ENCODE data around the gene MBP.

Gene MBP

DNA sequence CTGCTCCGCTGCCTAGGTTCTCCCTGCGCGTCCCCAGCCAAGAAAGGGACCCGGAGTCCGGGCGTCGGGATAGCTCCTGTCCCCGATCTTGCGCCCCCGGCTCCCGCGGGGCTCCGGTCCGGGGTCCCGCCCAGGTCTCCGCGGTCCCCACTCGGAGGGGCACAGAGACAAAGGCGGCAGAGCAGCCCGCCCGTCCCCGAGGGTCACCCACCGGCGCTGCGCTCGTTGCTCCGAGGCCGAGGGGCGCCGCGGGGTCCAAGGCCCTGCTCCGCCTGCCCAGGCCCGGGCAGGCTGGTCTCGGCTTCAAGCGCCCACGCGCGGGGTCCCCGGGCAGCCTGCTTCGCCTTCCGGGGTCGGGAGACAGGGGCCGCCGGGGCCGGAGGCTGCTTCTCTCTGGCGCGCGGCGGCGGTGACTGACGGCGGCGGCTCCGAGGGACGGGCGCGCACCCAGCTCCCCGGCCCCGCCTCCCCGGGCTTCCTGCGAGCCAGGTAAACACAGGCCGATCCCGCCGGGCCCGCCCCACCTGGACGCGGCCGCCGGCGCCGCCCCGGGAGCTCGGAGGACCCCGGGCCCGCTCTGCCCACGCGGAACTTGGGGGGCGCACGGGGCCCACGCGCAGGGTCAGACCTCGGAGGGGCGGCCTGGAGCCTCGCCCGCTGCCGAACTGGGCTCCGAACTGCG lies at the start of gene MBP:
Gene MBP (minus strand): TSS at position 415 of the 682 bp plus-strand sequence. CDS start 27,522 bp downstream, outside the sequence.
- no peak for DNase-seq (ENCODE audit: low spot score)

- DNase-seq (ENCODE audit: low spot score) = no peak
These were observed 49.5 kb upstream of the MBP start for GRCh38 chr18:77181950-77182707.

- DNase-seq (ENCODE audit: low spot score) = no peak
These were observed 46.0 kb upstream of the MBP start for GRCh38 chr18:77178559-77178958.

DNA sequence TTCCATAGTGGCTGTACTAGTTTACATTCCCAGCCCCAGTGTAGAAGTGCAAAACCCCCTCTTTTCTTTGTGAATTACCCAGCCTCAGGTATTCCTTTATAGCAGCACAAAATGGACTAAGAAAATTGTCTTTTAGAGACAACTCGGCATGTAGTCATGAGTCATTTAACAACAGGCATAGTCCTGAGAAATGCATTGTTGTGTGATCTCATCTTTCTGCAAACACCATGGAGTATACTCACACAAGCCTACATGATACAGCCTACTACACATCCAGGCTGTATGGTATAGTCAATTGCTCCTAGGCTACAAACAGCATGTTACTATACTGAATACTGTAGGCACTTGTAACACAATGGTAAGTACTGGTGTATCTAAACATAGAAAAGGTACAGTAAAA lies 44.4 kb upstream of the MBP start:
- no peak for DNase-seq (ENCODE audit: low spot score)

- DNase-seq (ENCODE audit: low spot score) = no peak
These were observed 40.9 kb upstream of the MBP start for GRCh38 chr18:77173275-77174030.

GRCh38 chr18:77170890-77171410 lies 38.4 kb upstream of the MBP start:
- no peak for DNase-seq (ENCODE audit: low spot score)

DNA sequence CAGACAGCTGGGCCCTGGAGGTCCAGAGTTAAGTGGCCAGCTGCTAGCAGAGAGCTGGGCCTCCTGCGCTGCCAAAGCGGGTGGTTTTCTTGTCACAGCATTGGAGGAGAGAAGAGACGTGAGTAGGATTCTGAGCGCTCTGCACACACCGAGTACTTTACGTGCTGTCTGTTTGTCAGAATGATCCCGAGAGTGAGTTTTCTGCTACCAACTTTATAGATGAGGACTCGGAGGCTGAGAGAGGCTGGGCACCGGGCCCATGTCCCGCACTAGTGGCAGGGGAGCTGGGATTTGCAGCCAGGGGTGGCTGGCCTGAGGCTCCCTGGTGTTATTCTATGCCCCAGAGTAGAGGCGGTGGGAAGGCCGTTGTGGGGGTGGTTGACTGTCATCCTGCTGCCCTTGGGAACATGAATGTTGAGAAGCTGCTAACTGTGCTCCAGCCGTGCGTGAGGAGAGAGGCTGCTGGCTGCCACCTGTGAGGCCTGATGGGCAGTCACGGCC lies 36.3 kb upstream of the MBP start:
- no peak for DNase-seq (ENCODE audit: low spot score)

GRCh38 chr18:77167251-77167650 lies 34.7 kb upstream of the MBP start:
- no peak for DNase-seq (ENCODE audit: low spot score)

- no peak for DNase-seq (ENCODE audit: low spot score)
These were observed 33.9 kb upstream of the MBP start for GRCh38 chr18:77166523-77166922.

- peak; percentile 72 for DNase-seq (ENCODE audit: low spot score)
These were observed 33.1 kb upstream of the MBP start for GRCh38 chr18:77165503-77166188.

- DNase-seq (ENCODE audit: low spot score) = no peak
These were observed 32.3 kb upstream of the MBP start for GRCh38 chr18:77164763-77165485.

DNA sequence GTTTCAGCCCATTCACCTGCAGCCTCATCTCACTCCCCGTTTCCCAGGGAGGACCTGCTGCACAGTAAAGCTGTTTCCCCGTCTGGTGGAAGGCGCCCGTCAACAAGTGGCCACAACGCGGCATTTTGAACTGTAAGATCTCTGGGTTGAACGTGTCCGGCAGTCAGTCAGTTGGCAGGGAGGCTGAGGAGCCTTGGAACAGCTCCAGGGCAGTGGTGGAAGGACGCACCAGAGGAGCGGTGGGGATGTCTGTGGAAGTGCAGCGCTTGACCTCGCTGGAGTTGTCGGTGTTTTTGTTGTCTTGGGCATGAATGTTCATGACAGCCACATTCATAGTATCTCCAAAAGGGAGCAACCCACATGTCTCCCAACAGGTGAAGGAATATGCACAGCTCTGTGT lies 31.4 kb upstream of the MBP start:
- no peak for DNase-seq (ENCODE audit: low spot score)

GRCh38 chr18:77162580-77162979 lies 30.0 kb upstream of the MBP start:
- DNase-seq (ENCODE audit: low spot score) = no peak

DNA sequence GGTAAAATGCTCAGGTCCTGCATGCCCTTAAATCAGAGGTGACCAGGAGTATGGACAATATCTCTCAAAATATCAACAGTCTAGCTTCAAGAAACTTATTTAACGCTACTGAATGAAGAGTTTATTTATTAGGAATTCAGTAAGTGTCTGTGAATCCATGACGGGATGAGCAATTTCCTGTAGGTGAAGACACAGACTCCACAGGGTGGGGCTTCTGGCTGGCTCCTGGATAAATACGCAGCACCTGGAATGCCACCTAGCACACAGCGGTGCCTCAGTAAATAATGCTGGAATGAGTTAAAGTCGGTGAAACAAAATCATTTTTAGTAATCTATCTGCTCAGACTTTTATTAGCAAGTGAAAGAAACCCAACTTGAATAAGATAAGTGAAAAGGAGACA lies 29.4 kb upstream of the MBP start:
- no peak for DNase-seq (ENCODE audit: low spot score)

DNA sequence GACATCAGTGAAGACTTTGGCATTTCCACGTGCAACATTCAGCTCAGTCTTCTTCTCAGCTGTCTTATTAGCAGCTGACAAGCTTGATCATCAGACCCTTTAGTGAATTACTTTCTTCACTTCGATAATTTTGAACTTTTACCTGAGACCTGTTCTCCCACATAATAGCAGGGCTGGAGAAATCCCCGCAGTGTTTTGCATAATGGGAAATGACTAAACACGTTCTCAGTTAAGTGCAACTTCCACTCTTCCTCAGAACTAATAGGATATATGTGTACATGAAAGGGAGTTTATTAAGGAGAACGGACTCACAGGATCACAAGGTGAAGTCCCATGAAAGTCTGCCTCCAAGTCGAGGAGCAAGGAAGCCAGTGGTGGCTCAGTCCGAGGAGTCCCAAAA lies 28.8 kb upstream of the MBP start:
- no peak for DNase-seq (ENCODE audit: low spot score)

- no peak for DNase-seq (ENCODE audit: low spot score)
These were observed 27.9 kb upstream of the MBP start for GRCh38 chr18:77160515-77160914.

DNA sequence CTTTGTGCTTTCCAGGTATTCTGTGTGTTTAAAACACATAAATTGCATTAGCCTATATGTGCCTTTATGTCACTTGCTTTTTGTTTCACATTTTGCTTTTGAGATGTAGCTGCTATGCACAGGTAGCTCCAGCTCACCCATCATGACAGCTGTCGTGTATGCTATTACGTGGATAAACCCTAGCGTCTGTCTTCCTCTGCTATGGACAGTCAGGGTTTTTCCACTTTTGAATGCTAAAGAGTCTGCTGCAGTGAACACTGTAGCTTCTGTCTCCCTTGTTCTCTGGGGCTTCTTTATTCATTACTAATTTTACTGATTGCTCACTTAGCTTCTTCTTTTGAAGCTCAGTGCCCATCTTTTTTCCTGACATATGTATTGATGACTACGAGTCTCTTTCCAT lies 24.7 kb upstream of the MBP start:
- DNase-seq (ENCODE audit: low spot score) = no peak

GRCh38 chr18:77155031-77155430 lies 22.4 kb upstream of the MBP start:
- no peak for DNase-seq (ENCODE audit: low spot score)

- no peak for DNase-seq (ENCODE audit: low spot score)
These were observed 20.8 kb upstream of the MBP start for GRCh38 chr18:77153404-77153803.

GRCh38 chr18:77151772-77152520 lies 19.4 kb upstream of the MBP start:
- no peak for DNase-seq (ENCODE audit: low spot score)
